HepG2 (cell line): ENCODE data around the gene CNP. TPM values are rescaled to one million over a fixed set of nuclear protein-coding genes. Genes with fewer than 3 reads are reported as not detected.
A peak's percentile ranks its signal among the peaks of the same experiment; 100 is the strongest.

ENCODE experiments used
- ATAC-seq: fragments of 200-7000 bp; cut with Tn5 transposase; 3 replicates; pipeline ENCODE4 v1.9.1; 2020; ENCODE audit warnings: mild to moderate bottlenecking, moderate library complexity
- BruUV-seq: library from RNA; stranded (reverse); fragments of 400-500 nt; replicated peaks from 2 replicates; lab custom pipeline; 2021; lab: Mats Ljungman, UMichigan
- CTCF ChIA-PET: fragments of 300-600 bp; formaldehyde crosslinking; extraction: SDS; loops from one replicate; lab custom pipeline; 2021; ENCODE audit warnings: low total read pairs, inconsistent platforms, low intra/inter-chr PET ratio; lab: Yijun Ruan, JAX
- POLR2A ChIA-PET: fragments of 350-600 bp; sonication (Branson Sonifier 250); formaldehyde crosslinking; loops from one replicate; lab custom pipeline; 2020; ENCODE audit warnings: antibody characterized with exemption, inconsistent platforms; lab: Yijun Ruan, JAX
- DNase-seq: peaks from one replicate; pipeline ENCODE4 v3.0.0-alpha.2; 2015; ENCODE audit warnings: low spot score
- FAIRE-seq: peaks from 3 replicates; lab custom pipeline; 2011; peaks lifted over from hg19 to GRCh38; lab: Jason Lieb, UNC
- H2AFZ ChIP-seq: one replicate; pipeline ENCODE4 v1.6.1; 2011; ENCODE audit warnings: low read length, inconsistent platforms
- H3K27ac ChIP-seq: fragments of 300-600 bp; 3 replicates; pipeline ENCODE4 v1.8.0; 2011; ENCODE audit warnings: mixed run types, mild to moderate bottlenecking, mixed read lengths, low read length, inconsistent platforms; ENCODE audit not compliant: insufficient read depth; ENCODE audit errors: extremely low read length
- H3K27me3 ChIP-seq, 2 experiments: fragments of 200-600 bp in 1 of 2; 2 replicates in 1 of 2; 3 replicates in 1 of 2; pipeline versions ENCODE4 v1.6.0 to v1.8.0; 2011; ENCODE audit warnings: low read length in 2 of 2, mild to moderate bottlenecking in 2 of 2, moderate library complexity in 2 of 2, inconsistent platforms in 1 of 2; ENCODE audit not compliant: insufficient read depth in 2 of 2, control insufficient read depth in 1 of 2
- H3K36me3 ChIP-seq, 2 experiments: fragments of 200-600 bp in 1 of 2; replicated peaks in 1 of 2; 2 replicates in 1 of 2; 3 replicates in 1 of 2; pipeline versions ENCODE4 v1.5.1 to v1.8.0; 2011; ENCODE audit warnings: low read length in 2 of 2, inconsistent platforms in 1 of 2; ENCODE audit not compliant: insufficient read depth in 2 of 2, control insufficient read depth in 1 of 2
- H3K4me1 ChIP-seq: 2 replicates; pipeline ENCODE4 v1.5.1; 2012; ENCODE audit warnings: low read length, inconsistent platforms; ENCODE audit not compliant: insufficient read depth
- H3K4me2 ChIP-seq: 2 replicates; pipeline ENCODE4 v1.6.0; 2011; ENCODE audit warnings: low read depth, low read length, inconsistent platforms
- H3K4me3 ChIP-seq, 3 experiments: fragments of 200-600 bp in 1 of 3; sonication (generic), shearing (Covaris generic) in 1 of 3; replicated peaks in 1 of 3; 2 replicates each; pipeline ENCODE4 v1.5.1; 2011 to 2016; ENCODE audit warnings: low read length in 3 of 3, inconsistent platforms in 2 of 3, low read depth in 2 of 3, mild to moderate bottlenecking in 2 of 3, control low read depth in 1 of 3, mixed read lengths in 1 of 3; ENCODE audit not compliant: insufficient read depth in 1 of 3
- H3K79me2 ChIP-seq: one replicate; pipeline ENCODE4 v1.6.1; 2011; ENCODE audit warnings: low read length, inconsistent platforms; ENCODE audit not compliant: insufficient read depth
- H3K9ac ChIP-seq: 2 replicates; pipeline ENCODE4 v1.6.0; 2011; ENCODE audit warnings: mild to moderate bottlenecking, low read depth, low read length, inconsistent platforms; ENCODE audit not compliant: insufficient read depth
- H3K9me3 ChIP-seq: 2 replicates; pipeline ENCODE4 v1.5.1; 2012; ENCODE audit warnings: mild to moderate bottlenecking, low read length
- H4K20me1 ChIP-seq: 2 replicates; pipeline ENCODE4 v1.6.0; 2011; ENCODE audit warnings: inconsistent platforms, mild to moderate bottlenecking, low read length, moderate library complexity; ENCODE audit not compliant: insufficient read depth
- BHLHE40 ChIP-seq: IDR thresholded peaks from 2 replicates; pipeline ENCODE4 v1.6.1; 2011; ENCODE audit warnings: low read length, improper control_type of control experiment
- BRD4 ChIP-seq: sonication (generic); formaldehyde crosslinking; IDR thresholded peaks from 2 replicates; pipeline ENCODE4 v1.4.0; 2020; ENCODE audit warnings: missing genetic modification reagents
- HNRNPL ChIP-seq: fragments of 200-400 bp; formaldehyde crosslinking; IDR thresholded peaks from 2 replicates; pipeline ENCODE4 v1.6.1; 2017; ENCODE audit warnings: mild to moderate bottlenecking, low read depth, low read length
- HOXA3 ChIP-seq: sonication (generic); formaldehyde crosslinking; IDR thresholded peaks from 2 replicates; pipeline ENCODE4 v1.5.0; 2020; ENCODE audit warnings: missing genetic modification reagents
- HOXA9 ChIP-seq: sonication (generic); formaldehyde crosslinking; IDR thresholded peaks from 2 replicates; pipeline ENCODE4 v1.8.1; 2022; ENCODE audit warnings: missing genetic modification reagents, mild to moderate bottlenecking, moderate library complexity, borderline replicate concordance
- IKZF4 ChIP-seq: sonication (generic); formaldehyde crosslinking; IDR thresholded peaks from 2 replicates; pipeline ENCODE4 v1.5.1; 2020; ENCODE audit warnings: borderline replicate concordance, mild to moderate bottlenecking, low read depth, missing genetic modification reagents; ENCODE audit errors: not compliant biosample characterization
- NR0B2 ChIP-seq: sonication (generic); formaldehyde crosslinking; IDR thresholded peaks from 2 replicates; pipeline ENCODE4 v1.4.0; 2020; ENCODE audit warnings: mild to moderate bottlenecking, missing genetic modification reagents
- POGZ ChIP-seq: sonication (generic); formaldehyde crosslinking; IDR thresholded peaks from 2 replicates; pipeline ENCODE4 v1.4.0; 2020; ENCODE audit warnings: mild to moderate bottlenecking, missing genetic modification reagents
- SAFB2 ChIP-seq: sonication (generic); formaldehyde crosslinking; IDR thresholded peaks from 2 replicates; pipeline ENCODE4 v1.5.1; 2020; ENCODE audit warnings: missing genetic modification reagents, low read depth, mild to moderate bottlenecking, borderline replicate concordance
- SMYD3 ChIP-seq: sonication (generic); formaldehyde crosslinking; IDR thresholded peaks from 2 replicates; pipeline ENCODE4 v1.8.1; 2023; ENCODE audit warnings: mild to moderate bottlenecking, missing genetic modification reagents
- SOX6 ChIP-seq, 2 experiments: fragments of 450-650 bp in 1 of 2; sonication (generic) in 1 of 2; formaldehyde crosslinking in 1 of 2; IDR thresholded peaks; 2 replicates each; pipeline versions ENCODE4 v1.4.0 to v1.6.1; 2017 to 2020; ENCODE audit warnings: antibody characterized with exemption in 1 of 2, mild to moderate bottlenecking in 1 of 2, missing genetic modification reagents in 1 of 2
- SP4 ChIP-seq: sonication (generic); formaldehyde crosslinking; IDR thresholded peaks from 2 replicates; pipeline ENCODE4 v1.8.1; 2023; ENCODE audit warnings: mild to moderate bottlenecking, missing genetic modification reagents
- TCF12 ChIP-seq, 2 experiments: fragments of 450-650 bp in 1 of 2; sonication (generic) in 1 of 2; formaldehyde crosslinking in 1 of 2; IDR thresholded peaks; 2 replicates each; pipeline versions ENCODE4 v1.6.1 to v1.8.0; 2017 to 2022; ENCODE audit warnings: antibody characterized with exemption in 1 of 2, mild to moderate bottlenecking in 1 of 2, missing genetic modification reagents in 1 of 2, moderate library complexity in 1 of 2
- XRCC5 ChIP-seq: fragments of 200-400 bp; formaldehyde crosslinking; optimal IDR thresholded peaks from 2 replicates; pipeline ENCODE3; 2017; ENCODE audit warnings: mild to moderate bottlenecking, low read length
- ZBTB33 ChIP-seq: sonication (generic); formaldehyde crosslinking; IDR thresholded peaks from 2 replicates; pipeline ENCODE4 v1.4.0; 2020; ENCODE audit warnings: missing genetic modification reagents
- ZFYVE20 ChIP-seq: sonication (generic); formaldehyde crosslinking; IDR thresholded peaks from 2 replicates; pipeline ENCODE4 v1.8.0; 2023; ENCODE audit warnings: low read depth, mild to moderate bottlenecking, moderate library complexity, missing genetic modification reagents, borderline replicate concordance
- ZNF337 ChIP-seq: sonication (generic); formaldehyde crosslinking; IDR thresholded peaks from 2 replicates; pipeline ENCODE4 v1.5.1; 2020; ENCODE audit warnings: missing genetic modification reagents, low read depth, mild to moderate bottlenecking, borderline replicate concordance
- WGBS: methylation state at CpG from one replicate; pipeline ENCODE4 v1.1.6; 2017; ENCODE audit warnings: low lambda C conversion rate; 5-methylcytosine and 5-hydroxymethylcytosine counted together
- in situ Hi-C: cut with HindIII; loops from 2 replicates; pipeline ENCODE4 v1.10.0; 2017; ENCODE audit warnings: low pct_unique_long_range_greater_than_20kb; ENCODE audit not compliant: extremely low pct_ligation_motif_present
- intact Hi-C: fragments of 100-400 bp; cut with micrococcal nuclease; formaldehyde crosslinking; loops from one replicate; pipeline ENCODE4 v1.10.0; 2022; ENCODE audit not compliant: unreplicated experiment
- polyA plus RNA-seq, 8 experiments: library from polyadenylated mRNA; depleted of rRNA in 3 of 8; stranded (reverse) in 7 of 8; unstranded in 1 of 8; fragments of >200 nt; fragmentation: Illumina TruSeq in 4 of 8; extraction: Trizol in 4 of 8; gene quantifications; 2 replicates each; pipeline versions ENCODE4 v1.2.1 to v1.2.3, GENCODE V29; 2011 to 2016; ENCODE audit warnings: low read depth in 4 of 8, missing spikeins in 1 of 8, mixed read lengths in 1 of 8; ENCODE audit not compliant: insufficient read depth in 1 of 8
- total RNA-seq, 5 experiments: library from RNA; depleted of rRNA; stranded (reverse); fragments of >200 nt; fragmentation: Illumina TruSeq; extraction: Trizol; gene quantifications; 2 replicates each; pipeline ENCODE4 v1.2.3, GENCODE V29; 2016; ENCODE audit warnings: low read depth in 1 of 5
- TF ChIP-seq, protein P1 (sequence below): IDR thresholded peaks from 2 replicates; pipeline ENCODE4 v1.6.1; 2016; ENCODE audit warnings: low read depth, control low read depth

Gene CNP
- total and polyA plus RNA-seq, 2 of the 13 experiments (the other 11 are each of a cell fraction or from before 2014, with no cell fraction given), result 97.2 to 161 TPM

- H2AFZ ChIP-seq, result no peak overlapping the region
- CTCF ChIA-PET, result no interaction called here
- peak overlapping the region; percentile 90 for H3K4me2 ChIP-seq
- intact Hi-C loops (no loop called here), in situ Hi-C loops (loop anchor here (5.0 kb wide), 1 partner anchor 49 kb away; the partner anchor contains the start of gene DNAJC7)
- FAIRE-seq, result no peak
- H3K4me1 ChIP-seq, result peaks cover 59% of the 10 kb centered on the region
- WGBS, result 94% methylated on average over 37 of the region's 37 CpGs
- DNase-seq, result no peak
- no peaks in the 10 kb centered on the region; a peak in 1 of 5 replicates for H3K27me3 ChIP-seq
- no TSS peak for BruUV-seq
- peak overlapping the region; percentile 92 to 96 (median 93); a peak in 5 of 6 replicates for H3K4me3 ChIP-seq
- POLR2A ChIA-PET, result interaction anchor here (1.0 to 9.0 kb wide), 9 partner anchors 8 to 136 kb away, joined by 3 to 180 read pairs (median 28); partner anchors contain the start of genes DNAJC7, NKIRAS2 and ODAD4
- no peak for ATAC-seq
- H3K9ac ChIP-seq, result peak overlapping the region; percentile 98
- peaks cover 16 to 39% of the 10 kb centered on the region in 2 experiments for H3K36me3 ChIP-seq
- peak overlapping the region; percentile 83 for H3K27ac ChIP-seq
- no peaks in the 10 kb centered on the region for H3K9me3 ChIP-seq
- peaks cover 40% of the 10 kb centered on the region for H3K79me2 ChIP-seq
- H4K20me1 ChIP-seq, result peaks cover 12% of the 10 kb centered on the region; the same call in 1 of the 2 replicates
- TF ChIP-seq HOXA9 (CRISPR knock-in tag) (0 out of 2 replicates have a peak, but pooled peaks have one; percentile 42), ZNF337 (CRISPR knock-in tag) (no peak), NR0B2 (CRISPR knock-in tag) (0 out of 2 replicates have a peak, but pooled peaks have one; percentile 5), SP4 (no peak), ZBTB33 (CRISPR knock-in tag) (peak; percentile 38; the same call in 1 of the 2 replicates), ZFYVE20 (CRISPR knock-in tag) (no peak), BRD4 (CRISPR knock-in tag) (0 out of 2 replicates have a peak, but pooled peaks have one; percentile 42), BHLHE40 (no peak), HOXA3 (CRISPR knock-in tag) (0 out of 2 replicates have a peak, but pooled peaks have one; percentile 32), SOX6 (IDR thresholded peaks at IDR 0.05) (no peak), SOX6 (CRISPR knock-in tag; IDR thresholded peaks at IDR 0.05) (no peak), SMYD3 (CRISPR knock-in tag) (no peak), SAFB2 (CRISPR knock-in tag) (no peak), IKZF4 (CRISPR knock-in tag) (peak; percentile 40), HNRNPL (peak; percentile 17; the same call in 1 of the 2 replicates), XRCC5 (peak; percentile 8), POGZ (0 out of 2 replicates have a peak, but pooled peaks have one; percentile 9), TCF12 (IDR thresholded peaks at IDR 0.05) (no peak), TCF12 (CRISPR knock-in tag; IDR thresholded peaks at IDR 0.05) (no peak)
- TF ChIP-seq, protein P1, sequence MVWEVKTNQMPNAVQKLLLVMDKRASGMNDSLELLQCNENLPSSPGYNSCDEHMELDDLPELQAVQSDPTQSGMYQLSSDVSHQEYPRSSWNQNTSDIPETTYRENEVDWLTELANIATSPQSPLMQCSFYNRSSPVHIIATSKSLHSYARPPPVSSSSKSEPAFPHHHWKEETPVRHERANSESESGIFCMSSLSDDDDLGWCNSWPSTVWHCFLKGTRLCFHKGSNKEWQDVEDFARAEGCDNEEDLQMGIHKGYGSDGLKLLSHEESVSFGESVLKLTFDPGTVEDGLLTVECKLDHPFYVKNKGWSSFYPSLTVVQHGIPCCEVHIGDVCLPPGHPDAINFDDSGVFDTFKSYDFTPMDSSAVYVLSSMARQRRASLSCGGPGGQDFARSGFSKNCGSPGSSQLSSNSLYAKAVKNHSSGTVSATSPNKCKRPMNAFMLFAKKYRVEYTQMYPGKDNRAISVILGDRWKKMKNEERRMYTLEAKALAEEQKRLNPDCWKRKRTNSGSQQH, result no peak
Measured at GRCh38 chr17:41967921-41968578, 1.5 kb downstream of the CNP start.
